Keratinocyte (primary cell): ENCODE measurements around the gene CACNB4. TPM values are rescaled to one million over a fixed set of nuclear protein-coding genes. Genes with fewer than 3 reads are reported as not detected.

ENCODE experiments used
- DNase-seq: peaks from one replicate; pipeline ENCODE4 v3.0.0-alpha.2; 2011; ENCODE audit warnings: low read depth, missing footprints, low spot score
- FAIRE-seq: peaks from 2 replicates; lab custom pipeline; 2011; peaks lifted over from hg19 to GRCh38; lab: Jason Lieb, UNC
- H2AFZ ChIP-seq: 2 replicates; pipeline ENCODE4 v1.6.0; 2012; ENCODE audit warnings: low read length, control low read depth, inconsistent platforms; ENCODE audit not compliant: control insufficient read depth
- H3K27ac ChIP-seq: 2 replicates; pipeline ENCODE4 v1.5.1; 2011; ENCODE audit warnings: low read length; ENCODE audit not compliant: control insufficient read depth, insufficient read depth
- H3K27me3 ChIP-seq: 3 replicates; pipeline ENCODE4 v1.6.0; 2011; ENCODE audit warnings: low read length; ENCODE audit not compliant: control insufficient read depth, insufficient read depth; ENCODE audit errors: extremely low read depth
- H3K36me3 ChIP-seq, 2 experiments: 2 replicates in 1 of 2; 3 replicates in 1 of 2; pipeline ENCODE4 v1.5.1; 2011; ENCODE audit warnings: low read length in 2 of 2, mild to moderate bottlenecking in 1 of 2; ENCODE audit not compliant: control insufficient read depth in 2 of 2, insufficient read depth in 2 of 2; ENCODE audit errors: extremely low read depth in 1 of 2
- H3K4me1 ChIP-seq: 3 replicates; pipeline ENCODE4 v1.5.1; 2011; ENCODE audit warnings: low read length; ENCODE audit not compliant: control insufficient read depth, insufficient read depth; ENCODE audit errors: extremely low read depth
- H3K4me2 ChIP-seq: 3 replicates; pipeline ENCODE4 v1.6.0; 2011; ENCODE audit warnings: low read depth, low read length; ENCODE audit not compliant: control insufficient read depth, insufficient read depth; ENCODE audit errors: extremely low read depth
- H3K4me3 ChIP-seq, 3 experiments: fragments of 200-600 bp in 1 of 3; sonication (generic) in 1 of 3; 2 replicates in 2 of 3; 3 replicates in 1 of 3; pipeline ENCODE4 v1.5.1; 2011 to 2016; ENCODE audit warnings: low read length in 3 of 3, mild to moderate bottlenecking in 3 of 3, control low read depth in 2 of 3, inconsistent platforms in 1 of 3, low read depth in 1 of 3, mixed read lengths in 1 of 3, mixed run types in 1 of 3, moderate library complexity in 1 of 3; ENCODE audit not compliant: control insufficient read depth in 2 of 3, insufficient read depth in 2 of 3; ENCODE audit errors: extremely low read depth in 1 of 3
- H3K79me2 ChIP-seq: 2 replicates; pipeline ENCODE4 v1.6.0; 2012; ENCODE audit warnings: low read length; ENCODE audit not compliant: control insufficient read depth, insufficient read depth
- H3K9ac ChIP-seq: 3 replicates; pipeline ENCODE4 v1.6.0; 2011; ENCODE audit warnings: low read length; ENCODE audit not compliant: control insufficient read depth, insufficient read depth; ENCODE audit errors: extremely low read depth
- H3K9me1 ChIP-seq: 3 replicates; pipeline ENCODE4 v1.6.0; 2011; ENCODE audit warnings: low read length; ENCODE audit not compliant: control insufficient read depth, insufficient read depth; ENCODE audit errors: extremely low read depth
- H3K9me3 ChIP-seq: 2 replicates; pipeline ENCODE4 v1.5.1; 2012; ENCODE audit warnings: low read depth, low read length; ENCODE audit not compliant: control insufficient read depth
- H4K20me1 ChIP-seq: 3 replicates; pipeline ENCODE4 v1.6.0; 2011; ENCODE audit warnings: low read length; ENCODE audit not compliant: control insufficient read depth, insufficient read depth; ENCODE audit errors: extremely low read depth
- EZH2 ChIP-seq: IDR thresholded peaks from one replicate; pipeline ENCODE4 v1.6.1; 2012; ENCODE audit warnings: inconsistent platforms, mild to moderate bottlenecking, low read length, moderate library complexity
- dilution Hi-C: fragments of 300-500 bp; cut with MboI; formaldehyde crosslinking; loops from one replicate; pipeline ENCODE4 v1.7.0; 2020; ENCODE audit warnings: low sequenced_read_pairs; ENCODE audit not compliant: extremely low pct_ligation_motif_present
- polyA plus RNA-seq, 5 experiments: library from polyadenylated mRNA; depleted of rRNA in 3 of 5; stranded (reverse) in 3 of 5; stranded (forward) in 1 of 5; unstranded in 1 of 5; fragments of >200 nt; gene quantifications; 1 replicate in 1 of 5; 2 replicates in 3 of 5; 3 replicates in 1 of 5; pipeline versions ENCODE4 v1.2.1 to v1.2.3, GENCODE V29; 2011 to 2012; ENCODE audit warnings: missing spikeins in 2 of 5, low read depth in 1 of 5, low replicate concordance in 1 of 5
- TF ChIP-seq, protein P1 (sequence below), 3 experiments: IDR thresholded peaks in 1 of 3; conservative IDR thresholded peaks in 1 of 3; optimal IDR thresholded peaks in 1 of 3; 2 replicates in 2 of 3; 3 replicates in 1 of 3; pipeline versions ENCODE3 to v1.5.1; 2011; ENCODE audit warnings: low read length in 3 of 3, mild to moderate bottlenecking in 3 of 3, moderate library complexity in 2 of 3, control low read depth in 1 of 3, inconsistent platforms in 1 of 3; ENCODE audit not compliant: insufficient read depth in 2 of 3; ENCODE audit errors: extremely low read depth in 1 of 3

CACNB4 gene
- polyA plus RNA-seq, 1 donor (not counting 4 experiments of a cell fraction or from before 2014, with no cell fraction given), result 0.30 TPM

DNA sequence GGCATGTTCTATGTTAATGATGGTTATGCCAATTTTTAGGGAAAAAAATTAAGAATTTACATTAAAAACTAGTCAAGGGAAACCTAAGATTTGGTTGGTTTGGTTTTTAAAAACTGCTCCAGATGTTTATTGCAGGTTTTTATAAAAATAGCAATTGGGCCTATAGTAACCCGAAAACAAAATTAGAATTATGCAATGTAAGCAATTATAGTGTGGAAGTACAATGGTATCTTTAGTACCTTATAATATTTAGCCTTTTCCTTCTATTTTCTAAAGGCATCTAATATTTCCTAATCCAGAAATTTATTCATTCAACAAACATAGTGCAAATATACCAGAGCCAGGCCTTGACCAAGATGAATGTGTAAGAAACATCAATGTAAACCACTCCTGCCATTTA is 27.3 kb downstream of the CACNB4 start:
- dilution Hi-C loops, result no loop called here
- peaks cover 3% of the 10 kb centered on the region for H3K27me3 ChIP-seq
- peaks cover 4% of the 10 kb centered on the region for H3K4me1 ChIP-seq
- no peak overlapping the region for H2AFZ ChIP-seq
- DNase-seq, result no peak
- no peaks in the 10 kb centered on the region for H3K36me3 ChIP-seq
- H3K27ac ChIP-seq, result no peak overlapping the region
- no peaks in the 10 kb centered on the region for H3K9me3 ChIP-seq
- no peak overlapping the region for H3K9ac ChIP-seq
- no peak overlapping the region for H3K4me2 ChIP-seq
- no peak for TF ChIP-seq EZH2
- TF ChIP-seq, protein P1, sequence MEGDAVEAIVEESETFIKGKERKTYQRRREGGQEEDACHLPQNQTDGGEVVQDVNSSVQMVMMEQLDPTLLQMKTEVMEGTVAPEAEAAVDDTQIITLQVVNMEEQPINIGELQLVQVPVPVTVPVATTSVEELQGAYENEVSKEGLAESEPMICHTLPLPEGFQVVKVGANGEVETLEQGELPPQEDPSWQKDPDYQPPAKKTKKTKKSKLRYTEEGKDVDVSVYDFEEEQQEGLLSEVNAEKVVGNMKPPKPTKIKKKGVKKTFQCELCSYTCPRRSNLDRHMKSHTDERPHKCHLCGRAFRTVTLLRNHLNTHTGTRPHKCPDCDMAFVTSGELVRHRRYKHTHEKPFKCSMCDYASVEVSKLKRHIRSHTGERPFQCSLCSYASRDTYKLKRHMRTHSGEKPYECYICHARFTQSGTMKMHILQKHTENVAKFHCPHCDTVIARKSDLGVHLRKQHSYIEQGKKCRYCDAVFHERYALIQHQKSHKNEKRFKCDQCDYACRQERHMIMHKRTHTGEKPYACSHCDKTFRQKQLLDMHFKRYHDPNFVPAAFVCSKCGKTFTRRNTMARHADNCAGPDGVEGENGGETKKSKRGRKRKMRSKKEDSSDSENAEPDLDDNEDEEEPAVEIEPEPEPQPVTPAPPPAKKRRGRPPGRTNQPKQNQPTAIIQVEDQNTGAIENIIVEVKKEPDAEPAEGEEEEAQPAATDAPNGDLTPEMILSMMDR (optimal IDR thresholded peaks at IDR 0.05 in 1 of 3, IDR thresholded peaks at IDR 0.05 in 1 of 3, conservative IDR thresholded peaks at IDR 0.05 in 1 of 3; ENCODE audit: extremely low read depth in 1 of 3, insufficient read depth in 2 of 3, low read length in 3 of 3), result no peak
- no peak overlapping the region for H3K4me3 ChIP-seq
- no peaks in the 10 kb centered on the region for H3K79me2 ChIP-seq
- no peak for FAIRE-seq
- H3K9me1 ChIP-seq, result no peaks in the 10 kb centered on the region
- H4K20me1 ChIP-seq, result no peaks in the 10 kb centered on the region

DNA sequence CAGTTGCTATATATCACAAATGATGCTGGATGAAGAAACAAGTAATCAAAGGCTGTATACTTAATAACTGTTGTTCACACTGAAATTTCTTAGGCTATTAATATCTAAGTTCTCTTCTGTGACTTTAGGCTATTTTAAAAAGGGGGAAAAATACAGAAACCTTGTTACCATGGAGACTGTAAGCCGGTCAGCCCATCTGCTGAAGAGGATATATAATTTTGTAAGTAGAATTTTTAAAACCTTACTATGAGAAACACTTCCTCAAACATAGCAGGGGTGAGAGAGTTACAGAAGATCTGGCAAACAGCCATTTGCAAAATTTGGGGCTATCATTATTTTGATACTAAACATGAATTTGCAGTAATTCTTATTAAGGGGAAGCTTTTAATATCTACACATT is 27.8 kb downstream of the CACNB4 start:
- no peaks in the 10 kb centered on the region for H3K9me3 ChIP-seq
- no peak for TF ChIP-seq EZH2
- H3K9ac ChIP-seq, result no peak overlapping the region
- no peaks in the 10 kb centered on the region for H3K36me3 ChIP-seq
- dilution Hi-C loops, result no loop called here
- H3K27ac ChIP-seq, result no peak overlapping the region
- no peaks in the 10 kb centered on the region for H3K9me1 ChIP-seq
- H3K4me3 ChIP-seq, result no peak overlapping the region
- H4K20me1 ChIP-seq, result no peaks in the 10 kb centered on the region
- H3K27me3 ChIP-seq, result peaks cover 3% of the 10 kb centered on the region
- peaks cover 4% of the 10 kb centered on the region for H3K4me1 ChIP-seq
- H3K4me2 ChIP-seq, result no peak overlapping the region
- DNase-seq (no peak), FAIRE-seq (no peak)
- H3K79me2 ChIP-seq, result no peaks in the 10 kb centered on the region
- H2AFZ ChIP-seq, result no peak overlapping the region

DNA sequence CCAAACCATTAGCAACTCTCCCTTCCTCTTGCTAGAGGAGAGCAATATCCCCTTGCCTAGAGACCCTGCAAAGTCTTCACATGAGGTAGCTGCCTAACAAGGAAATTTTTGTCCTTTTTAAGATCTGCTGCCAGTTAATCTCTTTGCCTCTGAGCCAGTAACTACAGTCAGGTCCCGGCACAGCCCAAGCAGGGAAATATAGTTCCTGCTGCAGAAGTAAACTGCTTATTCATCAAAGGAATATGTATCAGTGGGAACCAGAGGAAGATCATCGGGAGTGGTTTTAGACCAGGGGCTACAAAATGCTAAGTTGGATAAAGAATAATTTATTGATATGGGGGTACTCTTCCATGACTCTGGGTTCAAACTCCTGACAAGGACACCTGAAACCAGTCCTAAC is 30.6 kb downstream of the CACNB4 start:
- no peak overlapping the region for H3K4me3 ChIP-seq
- peaks cover 10% of the 10 kb centered on the region for H3K27me3 ChIP-seq
- H3K4me2 ChIP-seq, result no peak overlapping the region
- H2AFZ ChIP-seq, result no peak overlapping the region
- TF ChIP-seq, protein P1 (optimal IDR thresholded peaks at IDR 0.05 in 1 of 3, IDR thresholded peaks at IDR 0.05 in 1 of 3, conservative IDR thresholded peaks at IDR 0.05 in 1 of 3; ENCODE audit: extremely low read depth in 1 of 3, insufficient read depth in 2 of 3, low read length in 3 of 3), result no peak
- TF ChIP-seq EZH2, result no peak
- H4K20me1 ChIP-seq, result no peaks in the 10 kb centered on the region
- peaks cover 4% of the 10 kb centered on the region for H3K4me1 ChIP-seq
- H3K36me3 ChIP-seq, result no peaks in the 10 kb centered on the region
- no peaks in the 10 kb centered on the region for H3K9me1 ChIP-seq
- H3K9me3 ChIP-seq, result no peaks in the 10 kb centered on the region
- dilution Hi-C loops, result no loop called here
- H3K79me2 ChIP-seq, result no peaks in the 10 kb centered on the region
- FAIRE-seq (no peak), DNase-seq (no peak)
- H3K9ac ChIP-seq, result no peak overlapping the region
- no peak overlapping the region for H3K27ac ChIP-seq
